Measurements from ENCODE around the gene FAAP20. TPM values are rescaled to one million over a fixed set of nuclear protein-coding genes. Genes with fewer than 3 reads are reported as not detected.

The FAAP20 gene
- total and polyA plus RNA-seq, 2 donors (not counting 1 experiment from before 2014, with no cell fraction given): 31.2 to 68.1 TPM

GRCh38 chr1:2213576-2214505, 19.3 kb upstream of the FAAP20 start:
- Mint-ChIP-seq H3K27me3 (no peaks in the 10 kb centered on the region), H3K4me1 (peaks cover 7% of the 10 kb centered on the region), H3K27ac (no peak overlapping the region), H3K4me3 (no peak overlapping the region), H3K9me3 (ENCODE audit: insufficient read depth) (no peaks in the 10 kb centered on the region)
- Histone ChIP-seq H3K27me3 (replicated peaks in 1 of 4; ENCODE audit: control extremely low read depth in 1 of 4, control insufficient read depth in 3 of 4, insufficient read depth in 4 of 4, low read length in 3 of 4) (peaks cover 0 to 10% (median 3%) of the 10 kb centered on the region in 4 experiments), H4K20me1 (ENCODE audit: control insufficient read depth, insufficient read depth, low read length, poor library complexity, severe bottlenecking) (no peaks in the 10 kb centered on the region), H3K36me3 (replicated peaks in 1 of 2; ENCODE audit: control extremely low read depth in 1 of 2, control insufficient read depth in 1 of 2, extremely low read depth in 1 of 2, insufficient read depth in 2 of 2, low read length in 1 of 2) (no peaks in the 10 kb centered on the region), H3K9ac (ENCODE audit: low read length) (no peak overlapping the region), H3K27ac (ENCODE audit: low read length in 2 of 2) (no peak overlapping the region), H2AFZ (ENCODE audit: insufficient read depth, low read depth, low read length, poor library complexity, severe bottlenecking) (no peak overlapping the region), H3K4me3 (ENCODE audit: control extremely low read depth in 1 of 5, extremely low read depth in 1 of 5, insufficient read depth in 1 of 5, low read depth in 2 of 5, low read length in 4 of 5) (no peak overlapping the region), H3K4me1 (ENCODE audit: control insufficient read depth in 2 of 2, insufficient read depth in 2 of 2, low read length in 2 of 2) (peaks cover 10 to 16% of the 10 kb centered on the region in 2 donors), H3K4me2 (replicated peaks; ENCODE audit: low read depth, low read length, poor library complexity, severe bottlenecking) (peak overlapping the region; percentile 85), H3K79me2 (ENCODE audit: control insufficient read depth, insufficient read depth, low read length) (no peaks in the 10 kb centered on the region), H3K9me3 (ENCODE audit: control extremely low read depth in 1 of 3, control insufficient read depth in 2 of 3, insufficient read depth in 1 of 3, low read length in 2 of 3) (no peaks in the 10 kb centered on the region)
- intact Hi-C loops (cut with micrococcal nuclease): no loop called here
- ChIA-PET CTCF (no interaction called here), POLR2A (interaction anchor here (0.6 kb wide), 1 partner anchor 13 kb away, joined by 3 read pairs; no protein-coding TSS in a partner anchor)
- no peak for ATAC-seq (ENCODE audit: low read depth)
- no peak for DNase-seq
- no peak for TF ChIP-seq EZH2 (IDR thresholded peaks at IDR 0.05; ENCODE audit: borderline replicate concordance, insufficient read depth, low read depth, low read length, poor library complexity, severe bottlenecking)
- TF ChIP-seq CTCF (IDR thresholded peaks at IDR 0.05): no peak
- WGBS (ENCODE audit: insufficient coverage): 83% methylated on average over 21 of the region's 32 CpGs

Measured in B cell (primary cell).